GM10248 (cell line): ENCODE data around the gene PKN2.

Source experiments
- CTCF ChIA-PET: fragments of 300-600 bp; sonication (Branson Sonifier 250); formaldehyde crosslinking; extraction: SDS; loops from one replicate; lab custom pipeline; 2021; ENCODE audit warnings: antibody characterized with exemption; lab: Yijun Ruan, JAX
- POLR2A ChIA-PET: fragments of 350-650 bp; sonication (Branson Sonifier 250); formaldehyde crosslinking; extraction: SDS; loops from one replicate; lab custom pipeline; 2020; ENCODE audit warnings: antibody characterized with exemption; lab: Yijun Ruan, JAX
- DNase-seq: peaks from one replicate; pipeline ENCODE4 v3.0.0; 2012; ENCODE audit errors: extremely low spot score
- TF ChIP-seq, protein P1 (sequence below): IDR thresholded peaks from 2 replicates; pipeline ENCODE4 v1.5.1; 2012; ENCODE audit warnings: mild to moderate bottlenecking, low read depth; ENCODE audit errors: extremely low read depth, missing control alignments, control extremely low read depth

PKN2 gene

DNA sequence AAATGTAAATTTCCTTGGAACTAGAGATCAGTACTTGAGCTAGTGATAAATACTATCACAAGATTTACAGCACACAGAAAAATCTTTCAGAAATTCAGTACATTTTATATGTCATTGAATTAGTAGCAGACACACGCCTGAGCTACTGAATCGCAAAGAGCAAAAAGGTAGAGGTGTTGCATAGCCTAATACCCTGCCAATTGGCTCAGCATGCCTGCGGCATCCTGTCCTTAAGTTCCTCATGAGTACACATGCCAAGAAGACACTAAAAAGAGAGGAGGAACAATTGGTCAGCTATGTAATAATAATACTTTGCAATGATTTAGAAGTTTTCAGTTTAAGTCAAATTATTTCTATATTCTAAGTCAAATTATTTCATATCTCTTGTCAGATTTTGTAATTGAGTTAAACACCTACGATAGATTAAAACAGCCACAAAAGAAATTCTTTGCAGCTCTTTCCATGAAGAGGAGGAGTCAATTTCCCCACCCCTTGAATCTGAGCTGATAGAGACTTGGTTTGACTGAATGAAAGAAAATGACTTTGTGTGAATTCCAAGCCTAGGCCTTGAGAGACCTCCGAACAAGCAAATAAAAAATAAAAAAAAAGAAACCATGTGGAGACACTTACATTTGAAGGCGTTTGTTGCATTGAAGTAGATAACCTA is 36.2 kb upstream of the PKN2 start:
- POLR2A ChIA-PET, result no interaction called here
- TF ChIP-seq, protein P1, sequence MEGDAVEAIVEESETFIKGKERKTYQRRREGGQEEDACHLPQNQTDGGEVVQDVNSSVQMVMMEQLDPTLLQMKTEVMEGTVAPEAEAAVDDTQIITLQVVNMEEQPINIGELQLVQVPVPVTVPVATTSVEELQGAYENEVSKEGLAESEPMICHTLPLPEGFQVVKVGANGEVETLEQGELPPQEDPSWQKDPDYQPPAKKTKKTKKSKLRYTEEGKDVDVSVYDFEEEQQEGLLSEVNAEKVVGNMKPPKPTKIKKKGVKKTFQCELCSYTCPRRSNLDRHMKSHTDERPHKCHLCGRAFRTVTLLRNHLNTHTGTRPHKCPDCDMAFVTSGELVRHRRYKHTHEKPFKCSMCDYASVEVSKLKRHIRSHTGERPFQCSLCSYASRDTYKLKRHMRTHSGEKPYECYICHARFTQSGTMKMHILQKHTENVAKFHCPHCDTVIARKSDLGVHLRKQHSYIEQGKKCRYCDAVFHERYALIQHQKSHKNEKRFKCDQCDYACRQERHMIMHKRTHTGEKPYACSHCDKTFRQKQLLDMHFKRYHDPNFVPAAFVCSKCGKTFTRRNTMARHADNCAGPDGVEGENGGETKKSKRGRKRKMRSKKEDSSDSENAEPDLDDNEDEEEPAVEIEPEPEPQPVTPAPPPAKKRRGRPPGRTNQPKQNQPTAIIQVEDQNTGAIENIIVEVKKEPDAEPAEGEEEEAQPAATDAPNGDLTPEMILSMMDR, result no peak
- DNase-seq, result no peak
- CTCF ChIA-PET, result interaction anchor here (1.0 to 17.4 kb wide), 4 partner anchors 10 to 229 kb away, joined by 3 to 142 read pairs (median 16); no protein-coding TSS in a partner anchor

DNA sequence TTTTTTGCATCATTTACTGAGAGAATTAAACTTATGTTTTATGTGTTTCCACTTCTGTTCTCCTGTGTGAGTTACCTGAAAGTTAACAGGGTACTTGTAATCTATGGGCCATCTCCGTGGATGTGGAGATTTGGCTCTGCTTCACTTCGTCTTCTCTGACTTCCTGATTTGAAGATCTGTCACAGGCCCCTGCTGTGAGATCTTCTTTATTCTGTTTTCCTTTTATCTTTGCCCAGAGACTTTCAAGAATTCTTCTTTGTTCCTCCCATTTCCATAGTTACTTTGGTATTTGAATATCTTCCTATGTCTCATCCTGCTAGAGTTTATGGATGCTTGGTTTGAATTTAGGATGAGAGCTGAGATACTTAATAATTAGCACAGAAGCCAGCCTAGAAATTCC is 35.4 kb upstream of the PKN2 start:
- CTCF ChIA-PET, result interaction anchor here (2.7 to 17.4 kb wide), 2 partner anchors 9 to 229 kb away, joined by 29 to 142 read pairs; no protein-coding TSS in a partner anchor
- no peak for DNase-seq
- TF ChIP-seq, protein P1, result no peak
- POLR2A ChIA-PET, result no interaction called here

DNA sequence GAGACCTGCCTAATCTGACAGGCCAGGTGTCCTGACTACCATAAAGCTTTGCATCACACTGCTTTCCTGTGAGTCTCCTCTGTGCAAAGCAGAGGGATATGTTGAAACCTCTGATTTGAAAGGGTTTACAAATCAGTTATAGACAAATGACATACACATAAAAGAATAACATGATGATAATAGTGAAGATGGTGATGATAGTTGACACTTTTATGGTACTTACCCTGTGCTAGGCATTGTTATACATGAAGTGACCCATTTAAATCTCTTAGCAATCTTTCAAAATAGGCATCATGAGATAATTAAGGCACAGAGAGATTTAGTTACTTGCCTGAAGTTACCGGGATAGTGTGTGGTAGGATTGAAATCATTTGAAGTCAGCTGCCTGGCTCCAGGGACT is 34.1 kb upstream of the PKN2 start:
- CTCF ChIA-PET, result interaction anchor here (17.4 kb wide), 1 partner anchor 227 kb away, joined by 142 read pairs; no protein-coding TSS in a partner anchor
- TF ChIP-seq, protein P1, result no peak
- DNase-seq, result no peak
- POLR2A ChIA-PET, result no interaction called here

DNA sequence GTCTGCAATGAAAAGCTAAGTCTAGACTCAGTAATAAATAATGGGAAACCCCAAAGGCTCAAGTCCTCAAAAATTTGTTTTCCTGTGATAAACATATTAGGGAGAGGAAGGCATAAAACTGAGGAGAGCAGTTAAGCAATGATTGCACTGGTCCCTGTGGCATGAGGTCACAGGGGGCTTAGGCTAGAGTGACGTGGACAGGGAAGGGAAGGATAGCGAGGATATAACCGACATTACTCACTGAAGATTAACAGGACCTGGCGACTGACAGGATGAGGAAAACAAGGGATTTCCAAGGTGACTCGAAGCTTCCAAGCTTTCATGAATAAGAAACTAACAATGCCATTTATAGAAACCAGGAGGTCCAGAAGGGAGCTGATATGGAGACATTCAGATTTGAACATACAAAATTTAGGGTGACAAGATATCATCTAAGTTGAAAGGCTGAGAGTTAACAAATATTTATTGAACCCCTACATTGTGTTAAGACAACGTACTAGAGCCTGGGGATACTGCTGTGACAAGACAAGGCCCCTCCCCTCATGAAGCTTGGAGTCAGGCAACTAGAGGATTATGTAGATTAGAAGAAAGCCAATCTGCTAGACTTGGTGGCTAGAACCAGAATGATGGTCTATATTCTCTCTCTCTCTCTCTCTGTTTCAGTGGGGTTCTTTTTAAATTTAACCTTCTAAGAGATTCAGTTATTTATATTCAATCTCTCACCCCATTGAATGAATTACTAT is 33.2 kb upstream of the PKN2 start:
- ChIA-PET POLR2A (no interaction called here), CTCF (interaction anchor here (17.4 kb wide), 1 partner anchor 226 kb away, joined by 142 read pairs; no protein-coding TSS in a partner anchor)
- no peak for DNase-seq
- TF ChIP-seq, protein P1, result no peak

DNA sequence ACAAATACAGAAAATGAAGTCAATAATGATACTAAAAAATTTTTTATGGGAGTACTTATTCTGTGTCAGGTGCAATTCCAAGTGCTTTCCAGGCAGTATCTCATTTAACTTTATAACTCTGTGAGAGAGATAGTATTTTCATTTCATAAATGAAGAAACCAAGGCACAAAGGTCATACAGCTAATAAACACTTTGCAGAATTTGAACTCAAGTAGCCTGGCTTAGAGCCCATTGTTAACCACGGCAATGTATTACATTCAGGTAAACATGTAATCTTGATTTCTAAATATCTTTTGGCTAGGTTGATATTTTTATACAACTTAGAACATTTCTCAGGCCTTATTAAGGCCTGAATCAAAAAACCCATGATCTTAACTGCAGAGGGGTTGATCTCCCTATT is 28.9 kb upstream of the PKN2 start:
- DNase-seq, result no peak
- TF ChIP-seq, protein P1, result no peak
- CTCF ChIA-PET, result interaction anchor here (1.0 to 17.4 kb wide), 19 partner anchors 8 to 227 kb away, joined by 3 to 142 read pairs (median 5); partner anchors contain the start of gene PKN2
- POLR2A ChIA-PET, result interaction anchor here (0.7 to 1.0 kb wide), 2 partner anchors 29 to 1798 kb away, joined by 3 read pairs; partner anchors contain the start of gene PKN2

DNA sequence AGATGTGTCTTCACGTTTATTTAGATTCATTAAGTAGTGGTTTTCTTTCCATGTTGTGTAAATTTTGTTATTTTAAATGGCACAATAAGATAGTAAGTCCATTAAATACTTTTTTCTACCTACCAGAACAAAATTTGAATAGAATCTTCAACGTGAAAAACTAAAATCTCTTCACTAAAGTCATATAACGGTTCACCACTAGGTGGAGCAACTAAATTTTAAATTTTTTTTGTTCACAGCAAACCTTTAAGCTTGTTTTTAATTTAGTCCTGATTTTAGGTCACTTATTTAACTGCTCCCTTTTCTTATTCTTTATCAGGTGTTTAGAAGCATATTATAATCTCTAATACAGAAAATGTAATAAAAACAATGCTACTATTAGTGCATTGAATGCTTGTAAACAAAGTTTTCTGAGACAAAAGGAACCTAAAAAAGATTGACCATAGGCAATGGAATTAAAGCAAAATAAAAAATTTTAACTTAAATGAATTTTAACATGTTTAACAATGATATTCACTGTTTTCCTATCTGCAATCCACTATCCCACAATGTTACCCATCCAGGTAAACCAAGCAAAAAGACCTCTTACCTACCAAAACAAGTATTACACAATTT is 28.3 kb upstream of the PKN2 start:
- CTCF ChIA-PET, result interaction anchor here (1.0 to 17.4 kb wide), 18 partner anchors 9 to 708 kb away, joined by 3 to 142 read pairs (median 4); partner anchors contain the start of gene PKN2
- peak; percentile 20 for DNase-seq
- POLR2A ChIA-PET, result interaction anchor here (1.0 kb wide), 1 partner anchor 28 kb away, joined by 3 read pairs; the partner anchor contains the start of gene PKN2
- TF ChIP-seq, protein P1, result peak; percentile 38
